SK-N-SH (cell line): ENCODE measurements around the gene ZDHHC5.
"Not testable (repeated sequence)": the region's sequence is repeated elsewhere in the genome, so short reads cannot be mapped to it uniquely, and the experiment has no call there.

ENCODE experiments used
- MEF2A ChIP-seq: IDR thresholded peaks from 2 replicates; pipeline ENCODE4 v1.4.0; 2012; ENCODE audit warnings: low read depth, borderline replicate concordance
- TF ChIP-seq, protein P1 (sequence below): fragments of 200-600 bp; sonication (generic); IDR thresholded peaks from 2 replicates; pipeline ENCODE4 v1.6.1; 2017; ENCODE audit warnings: antibody characterized with exemption, mild to moderate bottlenecking, moderate library complexity
- TF ChIP-seq, protein P2 (sequence below): IDR thresholded peaks from 2 replicates; pipeline ENCODE4 v1.4.0; 2012; ENCODE audit warnings: low read depth, borderline replicate concordance

DNA sequence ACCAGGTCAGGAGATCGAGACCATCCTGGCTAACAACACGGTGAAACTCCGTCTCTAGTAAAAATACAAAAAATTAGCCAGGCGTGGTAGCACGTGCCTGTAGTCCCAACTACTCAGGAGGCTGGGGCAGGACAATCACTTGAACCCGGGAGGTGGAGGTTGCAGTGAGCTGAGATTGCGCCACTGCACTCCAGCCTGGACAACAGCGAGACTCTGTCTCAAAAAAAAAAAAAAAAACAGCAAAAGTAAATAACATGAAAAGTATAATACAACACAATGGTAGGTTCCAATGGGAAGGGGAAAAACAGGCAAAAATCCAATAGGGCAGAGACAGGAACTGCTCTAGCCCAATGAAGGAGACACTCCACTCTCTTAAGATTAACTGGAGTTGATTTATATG is 37.5 kb downstream of the ZDHHC5 start:
- TF ChIP-seq, protein P1, sequence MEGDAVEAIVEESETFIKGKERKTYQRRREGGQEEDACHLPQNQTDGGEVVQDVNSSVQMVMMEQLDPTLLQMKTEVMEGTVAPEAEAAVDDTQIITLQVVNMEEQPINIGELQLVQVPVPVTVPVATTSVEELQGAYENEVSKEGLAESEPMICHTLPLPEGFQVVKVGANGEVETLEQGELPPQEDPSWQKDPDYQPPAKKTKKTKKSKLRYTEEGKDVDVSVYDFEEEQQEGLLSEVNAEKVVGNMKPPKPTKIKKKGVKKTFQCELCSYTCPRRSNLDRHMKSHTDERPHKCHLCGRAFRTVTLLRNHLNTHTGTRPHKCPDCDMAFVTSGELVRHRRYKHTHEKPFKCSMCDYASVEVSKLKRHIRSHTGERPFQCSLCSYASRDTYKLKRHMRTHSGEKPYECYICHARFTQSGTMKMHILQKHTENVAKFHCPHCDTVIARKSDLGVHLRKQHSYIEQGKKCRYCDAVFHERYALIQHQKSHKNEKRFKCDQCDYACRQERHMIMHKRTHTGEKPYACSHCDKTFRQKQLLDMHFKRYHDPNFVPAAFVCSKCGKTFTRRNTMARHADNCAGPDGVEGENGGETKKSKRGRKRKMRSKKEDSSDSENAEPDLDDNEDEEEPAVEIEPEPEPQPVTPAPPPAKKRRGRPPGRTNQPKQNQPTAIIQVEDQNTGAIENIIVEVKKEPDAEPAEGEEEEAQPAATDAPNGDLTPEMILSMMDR = not testable (repeated sequence)
- not testable (repeated sequence) for TF ChIP-seq MEF2A
- TF ChIP-seq, protein P2, sequence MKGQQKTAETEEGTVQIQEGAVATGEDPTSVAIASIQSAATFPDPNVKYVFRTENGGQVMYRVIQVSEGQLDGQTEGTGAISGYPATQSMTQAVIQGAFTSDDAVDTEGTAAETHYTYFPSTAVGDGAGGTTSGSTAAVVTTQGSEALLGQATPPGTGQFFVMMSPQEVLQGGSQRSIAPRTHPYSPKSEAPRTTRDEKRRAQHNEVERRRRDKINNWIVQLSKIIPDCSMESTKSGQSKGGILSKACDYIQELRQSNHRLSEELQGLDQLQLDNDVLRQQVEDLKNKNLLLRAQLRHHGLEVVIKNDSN = not testable (repeated sequence)
